Gastroesophageal sphincter (tissue), 3 donors: Measurements from ENCODE around the gene LEPROT.

Source experiments
- CTCF ChIP-seq, 4 experiments: fragments of 200-600 bp in 2 of 4; fragments of 450-650 bp in 2 of 4; sonication (generic) in 1 of 4; IDR thresholded peaks; one replicate each; pipeline ENCODE4 v1.5.1; 2017 to 2019; ENCODE audit warnings: antibody characterized with exemption in 4 of 4, mild to moderate bottlenecking in 2 of 4, moderate library complexity in 2 of 4
- EP300 ChIP-seq: sonication (generic); formaldehyde crosslinking; IDR thresholded peaks from one replicate; pipeline ENCODE4 v1.6.1; 2017; ENCODE audit warnings: antibody characterized with exemption, mild to moderate bottlenecking
- POLR2A ChIP-seq, 2 donors: fragments of 450-650 bp; IDR thresholded peaks; one replicate each; pipeline ENCODE4 v1.6.1; 2017; ENCODE audit warnings: antibody characterized with exemption in 2 of 2, mild to moderate bottlenecking in 2 of 2, moderate library complexity in 1 of 2
- POLR2AphosphoS5 ChIP-seq: sonication (generic); formaldehyde crosslinking; IDR thresholded peaks from one replicate; pipeline ENCODE4 v1.6.1; 2017; ENCODE audit warnings: antibody characterized with exemption

GRCh38 chr1:65444128-65444640, 23.7 kb downstream of the LEPROT start:
- TF ChIP-seq CTCF (IDR thresholded peaks at IDR 0.05) (no peak), POLR2A (IDR thresholded peaks at IDR 0.05) (no peak), POLR2AphosphoS5 (no peak), EP300 (no peak)
